ENCODE measurements around the gene POLR2I. TPM values are rescaled to one million over a fixed set of nuclear protein-coding genes. Genes with fewer than 3 reads are reported as not detected.

The POLR2I gene
- total RNA-seq, 1 donor from 2014 or later = 58.2 TPM

- intact Hi-C loops (cut with micrococcal nuclease) = no loop called here
Observed at GRCh38 chr19:36103842-36104552, 10.7 kb downstream of the POLR2I start.

- intact Hi-C loops (cut with micrococcal nuclease) = no loop called here
Observed at GRCh38 chr19:36103040-36103626, 11.5 kb downstream of the POLR2I start.

- intact Hi-C loops (cut with micrococcal nuclease) = no loop called here
Observed at GRCh38 chr19:36101550-36102327, 12.9 kb downstream of the POLR2I start.

- intact Hi-C loops (cut with micrococcal nuclease) = no loop called here
Observed at GRCh38 chr19:36100476-36100875, 14.2 kb downstream of the POLR2I start.

- intact Hi-C loops (cut with micrococcal nuclease) = no loop called here
Observed at GRCh38 chr19:36099166-36099785, 15.4 kb downstream of the POLR2I start.

GRCh38 chr19:36097036-36097435 lies 17.6 kb downstream of the POLR2I start:
- intact Hi-C loops (cut with micrococcal nuclease) = no loop called here

GRCh38 chr19:36093687-36094086 lies 21.0 kb downstream of the POLR2I start:
- intact Hi-C loops (cut with micrococcal nuclease) = no loop called here

- intact Hi-C loops (cut with micrococcal nuclease) = no loop called here
Observed at GRCh38 chr19:36093146-36093662, 21.5 kb downstream of the POLR2I start.

GRCh38 chr19:36092566-36092965 lies 22.1 kb downstream of the POLR2I start:
- intact Hi-C loops (cut with micrococcal nuclease) = no loop called here

- intact Hi-C loops (cut with micrococcal nuclease) = no loop called here
Observed at GRCh38 chr19:36090910-36091695, 23.6 kb downstream of the POLR2I start.

GRCh38 chr19:36089847-36090246 lies 24.8 kb downstream of the POLR2I start:
- intact Hi-C loops (cut with micrococcal nuclease) = no loop called here

GRCh38 chr19:36086326-36086725 lies 28.3 kb downstream of the POLR2I start:
- intact Hi-C loops (cut with micrococcal nuclease) = no loop called here

- intact Hi-C loops (cut with micrococcal nuclease) = no loop called here
Observed at GRCh38 chr19:36084231-36085009, 30.3 kb downstream of the POLR2I start.

GRCh38 chr19:36082916-36083315 lies 31.8 kb downstream of the POLR2I start:
- intact Hi-C loops (cut with micrococcal nuclease) = no loop called here

- intact Hi-C loops (cut with micrococcal nuclease) = no loop called here
Observed at GRCh38 chr19:36081894-36082293, 32.8 kb downstream of the POLR2I start.

GRCh38 chr19:36081385-36081784 lies 33.3 kb downstream of the POLR2I start:
- intact Hi-C loops (cut with micrococcal nuclease) = no loop called here

GRCh38 chr19:36079389-36079945 lies 35.2 kb downstream of the POLR2I start:
- intact Hi-C loops (cut with micrococcal nuclease) = no loop called here

GRCh38 chr19:36073121-36073876 lies 41.4 kb downstream of the POLR2I start:
- intact Hi-C loops (cut with micrococcal nuclease) = no loop called here

- intact Hi-C loops (cut with micrococcal nuclease) = no loop called here
Observed at GRCh38 chr19:36072081-36072480, 42.6 kb downstream of the POLR2I start.

All from T-helper 2 cell treated with Interferon-gamma antibody and Interleukin-4, amounts not matched to agents 100 ng/mL and 5 ng/mL, for 36 hours (primary cell).